Non-pigmented ciliary epithelial cell (primary cell): Measurements from ENCODE around the gene ZNF497.
A peak's percentile ranks its signal among the peaks of the same experiment; 100 is the strongest.
"Not testable (repeated sequence)": the region's sequence is repeated elsewhere in the genome, so short reads cannot be mapped to it uniquely, and the experiment has no call there.

Experiments
- DNase-seq: peaks from one replicate; pipeline ENCODE4 v3.0.0-alpha.2; 2010; ENCODE audit warnings: low read depth

Gene ZNF497

DNA sequence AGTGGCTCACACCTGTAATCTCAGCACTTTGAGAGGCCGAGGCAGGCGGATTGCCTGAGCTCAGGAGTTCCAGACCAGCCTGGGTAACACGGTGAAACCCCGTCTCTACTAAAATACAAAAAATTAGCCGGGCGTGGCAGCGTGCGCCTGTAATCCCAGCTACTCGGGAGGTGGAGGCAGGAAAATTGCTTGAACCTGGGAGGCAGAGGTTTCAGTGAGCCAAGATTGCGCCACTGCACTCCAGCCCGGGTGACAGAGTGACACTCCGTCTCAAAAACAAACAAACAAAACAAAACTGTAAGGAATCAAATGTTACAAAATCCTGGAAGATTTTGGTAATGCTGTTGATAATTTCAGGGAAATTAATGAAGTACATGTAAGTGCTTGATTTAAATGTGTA lies 14.5 kb downstream of the ZNF497 start:
- DNase-seq = not testable (repeated sequence)

GRCh38 chr19:58346961-58347929 lies 15.3 kb downstream of the ZNF497 start:
- no peak for DNase-seq

GRCh38 chr19:58345558-58345957 lies 17.0 kb downstream of the ZNF497 start:
- no peak for DNase-seq

GRCh38 chr19:58338825-58339558 lies 23.6 kb downstream of the ZNF497 start:
- DNase-seq = no peak

DNA sequence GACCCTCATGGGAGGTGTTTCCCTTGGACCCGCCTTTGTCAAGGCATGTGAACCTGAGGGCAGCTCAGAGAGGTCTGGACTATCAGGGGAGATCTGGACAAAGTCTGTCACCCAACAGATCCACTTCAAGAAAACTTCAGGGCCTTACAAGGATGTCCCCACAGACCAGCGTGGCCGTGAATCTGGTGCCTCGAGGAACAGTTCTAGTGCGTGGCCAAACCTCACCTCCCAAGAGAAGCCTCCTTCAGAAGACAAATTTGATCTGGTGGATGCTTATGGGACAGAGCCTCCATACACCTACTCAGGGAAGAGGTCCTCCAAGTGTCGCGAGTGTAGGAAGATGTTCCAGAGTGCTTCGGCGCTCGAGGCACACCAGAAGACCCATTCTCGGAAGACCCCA lies 24.2 kb downstream of the ZNF497 start:
- DNase-seq = no peak

GRCh38 chr19:58336820-58337219 lies 25.7 kb downstream of the ZNF497 start:
- DNase-seq = no peak

GRCh38 chr19:58336216-58336615 lies 26.3 kb downstream of the ZNF497 start:
- no peak for DNase-seq

DNA sequence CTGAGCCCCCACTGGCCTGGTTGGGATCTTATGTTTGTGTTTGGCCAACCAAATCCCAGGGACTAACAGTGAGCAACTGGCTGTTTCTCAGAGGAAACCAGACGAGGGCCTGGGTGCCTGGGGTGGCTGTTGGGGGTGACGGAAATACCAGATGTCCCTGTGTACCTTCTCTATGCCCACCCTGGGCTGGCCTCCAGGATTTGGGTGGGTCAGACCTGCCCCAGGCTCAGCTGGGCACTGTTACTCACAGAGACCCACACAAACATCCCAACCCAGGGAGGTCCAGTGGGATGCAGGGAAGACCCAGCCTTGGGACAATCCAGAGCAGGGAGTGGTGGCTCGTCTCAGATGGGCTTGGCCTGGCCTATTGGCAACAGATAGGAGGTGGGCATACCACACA lies 26.9 kb downstream of the ZNF497 start:
- no peak for DNase-seq

- DNase-seq = no peak
Measured at GRCh38 chr19:58334691-58335249, 27.8 kb downstream of the ZNF497 start.

DNA sequence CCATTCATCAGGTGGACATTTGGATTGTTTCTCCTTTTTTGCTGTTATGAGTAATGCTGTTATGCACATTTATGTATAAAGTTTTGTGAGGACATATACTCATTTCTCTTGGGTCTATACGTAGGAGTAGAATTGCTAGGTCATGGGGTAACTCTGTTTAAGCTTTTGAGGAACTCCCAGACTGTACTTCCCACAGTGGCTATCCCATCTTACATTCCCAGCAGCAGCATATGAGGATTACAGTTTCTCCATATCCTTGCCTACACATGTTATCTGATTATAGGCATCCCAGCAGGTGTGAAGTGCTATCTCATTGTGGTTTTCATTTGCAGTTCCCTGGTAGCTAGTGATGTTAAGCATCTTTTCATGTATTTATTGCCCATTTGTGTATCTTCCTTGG lies 29.9 kb downstream of the ZNF497 start:
- no peak for DNase-seq

DNA sequence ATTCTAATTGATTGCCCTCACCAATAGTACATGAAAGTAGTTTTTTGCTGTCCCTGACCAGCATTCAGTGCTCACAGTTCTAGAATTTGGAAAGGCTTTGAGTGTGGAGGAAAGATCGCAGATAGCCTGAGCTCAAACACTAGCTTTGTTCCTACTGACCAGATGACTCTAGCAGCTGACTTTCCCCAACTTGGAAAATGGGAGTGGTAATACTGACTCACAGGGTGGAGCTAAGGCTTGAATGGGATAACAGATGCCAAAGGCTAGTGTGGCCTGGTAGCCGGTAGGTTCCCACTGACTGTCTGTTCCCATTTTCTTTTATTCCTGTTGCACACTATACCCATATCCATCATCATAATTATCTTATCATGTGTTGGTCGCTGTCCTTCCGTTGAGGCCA lies 32.1 kb downstream of the ZNF497 start:
- DNase-seq = peak; percentile 32

GRCh38 chr19:58328999-58329398 lies 33.6 kb downstream of the ZNF497 start:
- no peak for DNase-seq

GRCh38 chr19:58326914-58327726 lies 35.4 kb downstream of the ZNF497 start, which contains the start of gene ZSCAN22:
Gene ZSCAN22 (plus strand): TSS chr19:58326994. CDS start chr19:58334803, 7,809 bp downstream.
- DNase-seq = peak; percentile 83

DNA sequence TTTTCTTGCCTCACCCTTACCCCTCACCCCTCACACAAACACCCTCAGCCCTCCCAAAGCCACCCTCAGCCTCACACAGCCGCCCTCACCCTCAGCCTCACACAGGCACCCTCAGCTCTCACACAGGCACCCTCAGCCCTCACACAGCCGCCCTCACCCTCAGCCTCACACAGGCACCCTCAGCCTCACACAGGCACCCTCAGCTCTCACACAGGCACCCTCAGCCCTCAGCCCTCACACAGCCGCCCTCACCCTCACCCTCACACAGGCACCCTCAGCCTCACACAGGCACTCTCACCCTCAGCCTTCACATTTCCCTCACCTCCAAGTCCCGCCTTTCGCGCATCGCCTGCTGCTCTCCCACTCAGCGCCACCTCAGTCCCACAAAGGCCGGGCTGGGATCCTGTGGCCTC lies 36.0 kb downstream of the ZNF497 start:
- no peak for DNase-seq

DNA sequence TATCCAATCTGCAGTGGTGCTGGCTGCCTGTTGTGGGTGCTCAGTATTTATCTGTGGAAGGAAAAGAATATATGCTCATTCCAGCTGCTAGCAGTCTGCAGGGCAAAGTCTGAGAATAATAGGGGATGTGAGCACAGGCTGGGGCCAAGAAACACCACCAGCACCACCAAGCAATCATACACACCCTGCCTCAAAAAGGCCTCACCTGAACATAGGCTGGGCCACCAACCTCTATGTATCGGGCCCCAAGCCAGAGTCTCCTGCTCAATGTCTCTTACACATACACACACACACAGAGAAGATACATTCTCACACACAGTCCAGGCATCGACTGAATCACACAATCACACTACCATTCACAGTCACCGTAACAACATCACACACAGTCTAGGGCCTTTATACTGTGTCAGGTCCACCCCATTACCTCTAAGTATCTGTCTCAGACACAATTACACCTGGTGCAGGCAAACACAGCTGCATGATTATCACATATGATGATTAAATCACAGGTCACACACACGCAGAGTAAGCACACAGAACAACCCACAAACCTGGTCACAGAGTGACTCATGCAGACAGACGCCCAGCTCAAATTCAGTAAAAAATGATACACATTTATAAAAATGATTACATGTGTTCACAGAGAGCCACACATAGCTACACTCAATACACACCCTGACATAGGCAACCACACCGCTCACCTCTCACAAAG lies 37.1 kb downstream of the ZNF497 start:
- DNase-seq = no peak

DNA sequence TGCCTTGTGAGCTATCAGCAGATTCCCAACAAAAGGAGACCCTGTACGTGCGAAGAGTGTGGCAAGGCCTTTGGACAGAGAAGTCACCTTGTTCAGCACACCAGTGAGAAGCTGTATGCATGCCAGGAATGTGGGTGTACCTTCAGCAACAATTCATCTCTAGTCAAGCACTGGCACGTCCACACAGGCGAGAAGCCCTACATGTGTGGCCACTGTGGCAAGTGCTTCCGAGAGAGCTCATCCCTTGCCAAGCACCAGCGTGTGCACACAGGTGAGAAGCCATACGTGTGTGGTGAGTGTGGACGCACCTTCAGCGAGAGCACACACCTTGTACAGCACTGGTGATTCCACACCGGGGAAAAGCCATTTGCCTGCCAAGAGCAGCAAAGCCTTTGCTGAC lies 43.3 kb downstream of the ZNF497 start:
- no peak for DNase-seq

DNA sequence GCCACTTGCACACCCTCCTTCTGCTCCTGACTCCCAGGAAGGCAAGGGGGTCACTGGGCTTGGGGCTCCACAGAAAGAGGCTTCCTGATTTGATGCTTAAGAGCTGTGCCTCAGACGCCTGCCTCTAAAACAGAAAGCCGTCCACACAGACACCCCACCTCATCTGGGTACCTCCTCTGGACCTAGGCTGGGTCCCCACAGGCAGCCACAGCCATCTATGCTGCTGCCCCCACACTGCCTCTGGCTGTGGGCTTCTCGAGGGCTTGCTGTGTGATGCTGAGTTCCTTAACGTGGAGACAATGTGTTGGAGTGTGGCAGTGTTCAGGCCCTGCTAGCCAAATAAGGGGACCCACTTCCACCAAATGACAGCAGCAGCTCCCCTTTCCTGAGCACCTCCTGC lies 44.3 kb downstream of the ZNF497 start:
- DNase-seq = no peak

DNA sequence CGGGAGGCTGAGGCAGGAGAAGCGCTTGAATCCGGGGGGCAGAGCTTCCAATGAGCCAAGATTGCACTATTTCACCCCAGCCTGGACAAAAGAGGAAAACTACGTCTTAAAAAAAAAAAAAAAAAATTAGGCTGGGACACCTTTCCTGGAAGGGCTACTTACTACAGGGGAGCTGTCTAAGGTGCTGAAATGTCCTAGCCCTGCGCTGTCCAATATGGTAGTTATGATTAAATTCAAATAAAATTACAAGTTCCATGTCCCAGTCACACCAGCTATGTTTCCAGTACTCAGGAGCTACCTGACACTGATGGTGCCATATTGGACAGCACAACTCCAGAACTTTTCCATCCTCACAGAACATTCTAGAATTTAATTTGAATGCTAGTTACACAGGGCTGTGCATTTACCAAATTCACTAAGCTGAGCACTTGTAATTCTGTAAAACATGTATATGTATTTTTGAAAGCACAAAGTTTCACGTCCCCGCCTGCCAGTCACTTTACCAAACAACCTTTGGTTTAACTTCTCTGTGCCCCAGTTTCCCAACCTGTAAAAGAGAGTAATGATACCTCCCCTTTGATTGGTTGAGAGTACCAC lies 45.0 kb downstream of the ZNF497 start:
- DNase-seq = no peak

DNA sequence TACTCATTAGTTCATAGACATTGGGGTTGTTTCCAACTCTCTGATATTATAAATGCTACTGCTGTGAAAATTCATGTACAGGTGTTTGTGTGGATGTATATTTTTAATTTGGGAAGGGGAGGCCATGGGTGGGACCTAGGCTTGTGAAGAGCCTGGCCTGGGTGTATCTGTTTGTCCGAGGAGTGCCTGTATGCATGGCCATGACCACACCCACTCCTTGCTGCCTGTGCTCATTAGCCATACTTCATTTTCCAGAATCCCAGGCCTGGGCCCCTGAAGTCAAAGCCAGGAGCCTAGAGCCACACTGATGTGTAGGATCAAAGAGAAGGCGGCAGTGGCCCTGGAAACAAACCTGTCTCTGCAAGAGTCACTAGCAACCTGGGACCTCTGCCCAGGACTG lies 47.0 kb downstream of the ZNF497 start:
- DNase-seq = no peak

DNA sequence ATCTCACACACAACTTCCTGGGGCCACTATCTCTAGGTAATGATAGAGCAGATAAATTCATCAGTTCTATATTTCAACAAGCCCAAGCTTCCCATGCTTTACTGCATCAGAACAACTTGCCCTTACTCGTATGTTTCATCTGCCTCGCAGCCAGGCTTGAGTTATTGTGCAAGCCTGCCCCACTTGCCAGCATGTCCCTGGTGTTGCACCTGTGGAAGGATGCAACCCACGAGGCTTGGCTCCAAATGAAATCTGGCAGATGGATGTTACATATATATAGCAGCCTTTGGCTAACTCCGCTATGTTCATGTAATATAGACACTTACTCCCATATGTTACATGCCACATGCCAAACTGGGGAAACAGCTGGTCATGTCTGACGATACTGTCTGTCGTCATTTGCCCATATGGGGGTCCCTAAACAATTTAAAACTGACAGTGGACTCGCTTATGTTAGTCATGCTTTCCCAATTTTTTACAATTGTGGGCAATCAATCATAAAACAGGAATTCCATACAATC lies 51.1 kb downstream of the ZNF497 start:
- DNase-seq = no peak

GRCh38 chr19:58310685-58311084 lies 51.9 kb downstream of the ZNF497 start:
- not testable (repeated sequence) for DNase-seq
